ENCODE data around the gene PTPRT. TPM values are rescaled to one million over a fixed set of nuclear protein-coding genes. Genes with fewer than 3 reads are reported as not detected.
A peak's percentile ranks its signal among the peaks of the same experiment; 100 is the strongest.

Gene PTPRT
- total RNA-seq, 1 experiment from 2014 or later, result 44.5 TPM

DNA sequence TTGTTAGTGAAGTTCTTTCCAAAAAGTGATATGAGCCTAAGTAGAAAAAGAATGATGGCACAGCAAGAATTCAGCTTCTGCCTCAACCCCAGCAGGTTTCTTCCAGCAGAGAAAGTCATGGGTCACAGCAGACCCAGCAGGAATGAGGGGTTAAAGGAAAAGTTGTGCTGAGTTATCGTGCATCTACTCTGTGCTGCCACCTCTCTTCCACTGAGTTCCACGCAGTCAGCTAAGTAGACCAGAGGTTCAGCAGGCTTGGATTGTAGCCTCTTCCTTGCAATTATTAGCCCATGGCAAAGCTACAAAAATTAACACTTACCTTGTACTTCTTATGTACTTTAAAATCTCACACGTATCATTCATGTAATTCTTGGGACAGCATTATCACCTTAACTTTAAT, 510.8 kb downstream of the PTPRT start:
- Histone ChIP-seq H3K79me2 (ENCODE audit: low read length) (peaks cover 4% of the 10 kb centered on the region; the same call in 1 of the 2 replicates), H3K4me3 (ENCODE audit: low read length) (no peak overlapping the region), H3K36me3 (ENCODE audit: insufficient read depth, low read length) (no peaks in the 10 kb centered on the region), H4K20me1 (ENCODE audit: insufficient read depth, low read depth, low read length) (no peaks in the 10 kb centered on the region), H3K9me2 (replicated peaks; ENCODE audit: insufficient read depth, low read length) (no peaks in the 10 kb centered on the region), H3K4me1 (ENCODE audit: low read length) (peaks cover 30% of the 10 kb centered on the region), H3K27me3 (ENCODE audit: low read length) (no peaks in the 10 kb centered on the region), H3K9me3 (ENCODE audit: low read length) (no peaks in the 10 kb centered on the region), H3K9ac (ENCODE audit: low read length) (no peak overlapping the region), H2AFZ (ENCODE audit: low read length) (no peak overlapping the region), H3K27ac (ENCODE audit: low read length) (no peak overlapping the region), H3K4me2 (ENCODE audit: low read depth, low read length, poor library complexity, severe bottlenecking) (no peak overlapping the region)
- peak; percentile 70 for DNase-seq

GRCh38 chr20:42656130-42656529, 533.6 kb downstream of the PTPRT start:
- Histone ChIP-seq H3K9me2 (replicated peaks; ENCODE audit: insufficient read depth, low read length) (no peaks in the 10 kb centered on the region), H4K20me1 (ENCODE audit: insufficient read depth, low read depth, low read length) (no peaks in the 10 kb centered on the region), H2AFZ (ENCODE audit: low read length) (no peak overlapping the region), H3K4me1 (ENCODE audit: low read length) (peaks cover 18% of the 10 kb centered on the region), H3K4me3 (ENCODE audit: low read length) (no peak overlapping the region), H3K4me2 (ENCODE audit: low read depth, low read length, poor library complexity, severe bottlenecking) (no peak overlapping the region), H3K36me3 (ENCODE audit: insufficient read depth, low read length) (no peaks in the 10 kb centered on the region; the same call in 1 of the 2 replicates), H3K9ac (ENCODE audit: low read length) (no peak overlapping the region), H3K79me2 (ENCODE audit: low read length) (no peaks in the 10 kb centered on the region), H3K9me3 (ENCODE audit: low read length) (no peaks in the 10 kb centered on the region; the same call in 1 of the 2 replicates), H3K27ac (ENCODE audit: low read length) (no peak overlapping the region), H3K27me3 (ENCODE audit: low read length) (no peaks in the 10 kb centered on the region)
- DNase-seq, result no peak

- Histone ChIP-seq H3K9me2 (replicated peaks; ENCODE audit: insufficient read depth, low read length) (no peaks in the 10 kb centered on the region), H3K9ac (ENCODE audit: low read length) (no peak overlapping the region), H3K4me3 (ENCODE audit: low read length) (no peak overlapping the region), H3K4me1 (ENCODE audit: low read length) (peaks cover 45% of the 10 kb centered on the region), H3K9me3 (ENCODE audit: low read length) (no peaks in the 10 kb centered on the region; the same call in 1 of the 2 replicates), H3K36me3 (ENCODE audit: insufficient read depth, low read length) (no peaks in the 10 kb centered on the region; the same call in 1 of the 2 replicates), H2AFZ (ENCODE audit: low read length) (no peak overlapping the region), H3K79me2 (ENCODE audit: low read length) (no peaks in the 10 kb centered on the region), H3K4me2 (ENCODE audit: low read depth, low read length, poor library complexity, severe bottlenecking) (no peak overlapping the region), H4K20me1 (ENCODE audit: insufficient read depth, low read depth, low read length) (no peaks in the 10 kb centered on the region), H3K27ac (ENCODE audit: low read length) (peak overlapping the region; percentile 14; the same call in 1 of the 2 replicates), H3K27me3 (ENCODE audit: low read length) (no peaks in the 10 kb centered on the region)
- no peak for DNase-seq
These were observed 537.4 kb downstream of the PTPRT start for GRCh38 chr20:42652266-42652665.

- H3K79me2 ChIP-seq (ENCODE audit: low read length), result no peaks in the 10 kb centered on the region
- H3K4me1 ChIP-seq (ENCODE audit: low read length), result peaks cover 53% of the 10 kb centered on the region
- H3K4me3 ChIP-seq (ENCODE audit: low read length), result peak overlapping the region; percentile 7; the same call in 1 of the 2 replicates
- no peaks in the 10 kb centered on the region for H3K9me2 ChIP-seq (replicated peaks; ENCODE audit: insufficient read depth, low read length)
- H3K4me2 ChIP-seq (ENCODE audit: low read depth, low read length, poor library complexity, severe bottlenecking), result peak overlapping the region; percentile 43
- H2AFZ ChIP-seq (ENCODE audit: low read length), result no peak overlapping the region
- peak overlapping the region; percentile 94 for H3K27ac ChIP-seq (ENCODE audit: low read length)
- no peaks in the 10 kb centered on the region for H4K20me1 ChIP-seq (ENCODE audit: insufficient read depth, low read depth, low read length)
- H3K36me3 ChIP-seq (ENCODE audit: insufficient read depth, low read length), result no peaks in the 10 kb centered on the region; the same call in 1 of the 2 replicates
- no peaks in the 10 kb centered on the region for H3K27me3 ChIP-seq (ENCODE audit: low read length)
- peak overlapping the region; percentile 28 for H3K9ac ChIP-seq (ENCODE audit: low read length)
- peak; percentile 44 for DNase-seq
- H3K9me3 ChIP-seq (ENCODE audit: low read length), result no peaks in the 10 kb centered on the region; the same call in 1 of the 2 replicates
These were observed 539.4 kb downstream of the PTPRT start for GRCh38 chr20:42650191-42650746.

GRCh38 chr20:42649748-42650147, 540.0 kb downstream of the PTPRT start:
- Histone ChIP-seq H3K4me1 (ENCODE audit: low read length) (peaks cover 53% of the 10 kb centered on the region), H3K36me3 (ENCODE audit: insufficient read depth, low read length) (no peaks in the 10 kb centered on the region; the same call in 1 of the 2 replicates), H3K27me3 (ENCODE audit: low read length) (no peaks in the 10 kb centered on the region), H2AFZ (ENCODE audit: low read length) (no peak overlapping the region), H3K9me3 (ENCODE audit: low read length) (no peaks in the 10 kb centered on the region; the same call in 1 of the 2 replicates), H3K79me2 (ENCODE audit: low read length) (no peaks in the 10 kb centered on the region), H3K27ac (ENCODE audit: low read length) (peak overlapping the region; percentile 94), H4K20me1 (ENCODE audit: insufficient read depth, low read depth, low read length) (no peaks in the 10 kb centered on the region), H3K4me2 (ENCODE audit: low read depth, low read length, poor library complexity, severe bottlenecking) (peak overlapping the region; percentile 43), H3K9me2 (replicated peaks; ENCODE audit: insufficient read depth, low read length) (no peaks in the 10 kb centered on the region), H3K9ac (ENCODE audit: low read length) (peak overlapping the region; percentile 42; the same call in 1 of the 2 replicates), H3K4me3 (ENCODE audit: low read length) (peak overlapping the region; percentile 8; the same call in 1 of the 2 replicates)
- DNase-seq, result peak; percentile 70

- H3K4me3 ChIP-seq (ENCODE audit: low read length), result no peak overlapping the region
- no peaks in the 10 kb centered on the region for H4K20me1 ChIP-seq (ENCODE audit: insufficient read depth, low read depth, low read length)
- H3K36me3 ChIP-seq (ENCODE audit: insufficient read depth, low read length), result no peaks in the 10 kb centered on the region; the same call in 1 of the 2 replicates
- peaks cover 47% of the 10 kb centered on the region for H3K4me1 ChIP-seq (ENCODE audit: low read length)
- H3K4me2 ChIP-seq (ENCODE audit: low read depth, low read length, poor library complexity, severe bottlenecking), result no peak overlapping the region
- no peak for DNase-seq
- H3K27ac ChIP-seq (ENCODE audit: low read length), result peak overlapping the region; percentile 94; the same call in 1 of the 2 replicates
- H3K27me3 ChIP-seq (ENCODE audit: low read length), result no peaks in the 10 kb centered on the region
- no peaks in the 10 kb centered on the region for H3K9me2 ChIP-seq (replicated peaks; ENCODE audit: insufficient read depth, low read length)
- no peak overlapping the region for H3K9ac ChIP-seq (ENCODE audit: low read length)
- no peaks in the 10 kb centered on the region for H3K79me2 ChIP-seq (ENCODE audit: low read length)
- H3K9me3 ChIP-seq (ENCODE audit: low read length), result no peaks in the 10 kb centered on the region
- H2AFZ ChIP-seq (ENCODE audit: low read length), result no peak overlapping the region
These were observed 543.5 kb downstream of the PTPRT start for GRCh38 chr20:42646250-42646649.

DNA sequence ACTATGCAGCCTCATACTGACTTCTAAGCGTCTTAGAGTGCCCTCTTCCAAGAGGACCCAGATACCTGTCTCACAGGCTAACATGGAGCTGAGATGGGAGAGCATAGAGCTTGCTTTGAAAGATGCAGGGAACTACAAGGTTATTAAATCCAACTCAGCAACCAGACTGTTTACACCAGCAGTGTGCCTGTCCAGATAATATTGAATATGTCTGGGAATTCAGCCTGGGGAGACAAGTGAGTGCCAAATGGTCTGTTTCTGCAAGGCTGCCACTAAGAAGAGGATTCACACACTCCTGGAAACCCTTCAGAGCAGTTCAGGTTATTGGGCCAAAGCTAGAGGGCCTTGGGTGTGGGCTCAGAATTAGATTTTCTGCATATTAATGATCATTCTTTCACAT, 547.8 kb downstream of the PTPRT start:
- H3K9me2 ChIP-seq (replicated peaks; ENCODE audit: insufficient read depth, low read length), result no peaks in the 10 kb centered on the region
- H3K4me1 ChIP-seq (ENCODE audit: low read length), result peaks cover 40% of the 10 kb centered on the region
- no peak overlapping the region for H2AFZ ChIP-seq (ENCODE audit: low read length)
- no peaks in the 10 kb centered on the region; the same call in 1 of the 2 replicates for H3K36me3 ChIP-seq (ENCODE audit: insufficient read depth, low read length)
- H3K9ac ChIP-seq (ENCODE audit: low read length), result no peak overlapping the region
- no peaks in the 10 kb centered on the region for H3K79me2 ChIP-seq (ENCODE audit: low read length)
- no peak for DNase-seq
- no peak overlapping the region for H3K4me2 ChIP-seq (ENCODE audit: low read depth, low read length, poor library complexity, severe bottlenecking)
- no peaks in the 10 kb centered on the region for H3K27me3 ChIP-seq (ENCODE audit: low read length)
- H3K4me3 ChIP-seq (ENCODE audit: low read length), result no peak overlapping the region
- H4K20me1 ChIP-seq (ENCODE audit: insufficient read depth, low read depth, low read length), result no peaks in the 10 kb centered on the region
- H3K9me3 ChIP-seq (ENCODE audit: low read length), result no peaks in the 10 kb centered on the region
- H3K27ac ChIP-seq (ENCODE audit: low read length), result peak overlapping the region; percentile 8; the same call in 1 of the 2 replicates

DNA sequence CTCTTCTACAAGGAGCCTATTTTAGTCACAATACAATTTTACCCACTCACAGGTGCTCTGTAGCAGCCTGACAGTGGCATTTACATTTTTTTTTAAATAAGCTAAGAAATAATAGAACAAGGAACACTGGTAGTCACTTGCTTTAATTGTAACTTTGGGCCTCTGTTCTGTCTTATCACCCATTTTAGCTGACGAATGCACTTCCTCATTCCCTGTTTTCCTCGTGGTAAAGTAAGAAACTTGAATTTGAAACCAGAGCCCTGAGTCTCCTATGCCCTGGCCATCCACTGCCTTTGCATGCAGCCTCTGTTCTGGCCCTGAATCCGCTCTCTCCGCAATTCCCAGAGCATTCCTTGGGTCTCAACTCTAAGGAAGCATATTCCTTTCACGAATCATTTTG, 550.6 kb downstream of the PTPRT start:
- Histone ChIP-seq H3K4me3 (ENCODE audit: low read length) (no peak overlapping the region), H2AFZ (ENCODE audit: low read length) (no peak overlapping the region), H3K9me2 (replicated peaks; ENCODE audit: insufficient read depth, low read length) (no peaks in the 10 kb centered on the region), H3K9me3 (ENCODE audit: low read length) (no peaks in the 10 kb centered on the region), H3K9ac (ENCODE audit: low read length) (peak overlapping the region; percentile 19; the same call in 1 of the 2 replicates), H3K27me3 (ENCODE audit: low read length) (no peaks in the 10 kb centered on the region), H3K36me3 (ENCODE audit: insufficient read depth, low read length) (no peaks in the 10 kb centered on the region; the same call in 1 of the 2 replicates), H4K20me1 (ENCODE audit: insufficient read depth, low read depth, low read length) (no peaks in the 10 kb centered on the region), H3K4me1 (ENCODE audit: low read length) (peaks cover 59% of the 10 kb centered on the region), H3K79me2 (ENCODE audit: low read length) (no peaks in the 10 kb centered on the region), H3K4me2 (ENCODE audit: low read depth, low read length, poor library complexity, severe bottlenecking) (peak overlapping the region; percentile 45), H3K27ac (ENCODE audit: low read length) (peak overlapping the region; percentile 86)
- DNase-seq, result peak; percentile 74
